K562 (cell line): ENCODE data around the gene WASF2. TPM values are rescaled to one million over a fixed set of nuclear protein-coding genes. Genes with fewer than 3 reads are reported as not detected.

Experiments
- CC2D1A ChIP-seq: fragments of 450-650 bp; IDR thresholded peaks from 2 replicates; pipeline ENCODE4 v1.6.1; 2017; ENCODE audit warnings: mild to moderate bottlenecking
- COPS2 ChIP-seq: fragments of 450-650 bp; conservative IDR thresholded peaks from 2 replicates; pipeline ENCODE4 v1.6.1; 2016; ENCODE audit warnings: mild to moderate bottlenecking, moderate library complexity
- DDX20 ChIP-seq: fragments of 450-650 bp; IDR thresholded peaks from 2 replicates; pipeline ENCODE4 v1.6.1; 2016; ENCODE audit warnings: missing genetic modification characterization, low read depth, mild to moderate bottlenecking, missing compliant biosample characterization, moderate library complexity
- EP300 ChIP-seq: IDR thresholded peaks from 2 replicates; pipeline ENCODE4 v1.6.1; 2012; ENCODE audit warnings: low read length, improper control_type of control experiment
- FIP1L1 ChIP-seq: fragments of 200-400 bp; formaldehyde crosslinking; IDR thresholded peaks from 2 replicates; pipeline ENCODE4 v1.6.1; 2018; ENCODE audit warnings: mild to moderate bottlenecking, low read depth, low read length; ENCODE audit not compliant: poor library complexity, severe bottlenecking
- HNRNPUL1 ChIP-seq: fragments of 200-400 bp; formaldehyde crosslinking; IDR thresholded peaks from 2 replicates; pipeline ENCODE4 v1.6.1; 2017; ENCODE audit warnings: low read length
- NBN ChIP-seq: fragments of 450-650 bp; IDR thresholded peaks from 2 replicates; pipeline ENCODE4 v1.6.1; 2016; ENCODE audit warnings: low read depth, mild to moderate bottlenecking
- NR2C2 ChIP-seq, 2 experiments: fragments of 200-800 bp in 1 of 2; sonication (Bioruptor generic) in 1 of 2; sonication (generic) in 1 of 2; formaldehyde crosslinking in 1 of 2; IDR thresholded peaks; 2 replicates each; pipeline versions ENCODE4 v1.6.1 to v1.8.0; 2016 to 2022; ENCODE audit warnings: mild to moderate bottlenecking in 1 of 2, missing compliant biosample characterization in 1 of 2, missing genetic modification characterization in 1 of 2, missing genetic modification reagents in 1 of 2
- NR2F6 ChIP-seq: fragments of 450-650 bp; formaldehyde crosslinking; IDR thresholded peaks from 2 replicates; pipeline ENCODE4 v1.4.0; 2020; ENCODE audit warnings: mild to moderate bottlenecking
- POLR2G ChIP-seq: fragments of 200-400 bp; formaldehyde crosslinking; IDR thresholded peaks from 2 replicates; pipeline ENCODE4 v1.6.1; 2017; ENCODE audit warnings: low read depth, mild to moderate bottlenecking, antibody characterized with exemption, low read length, moderate library complexity
- SMAD2 ChIP-seq: fragments of 150-350 bp; IDR thresholded peaks from 2 replicates; pipeline ENCODE4 v1.6.1; 2014; ENCODE audit warnings: low read depth, mild to moderate bottlenecking, low read length
- SMARCB1 ChIP-seq: IDR thresholded peaks from 2 replicates; pipeline ENCODE4 v1.6.1; 2011; ENCODE audit warnings: improper control_type of control experiment, low read depth; ENCODE audit not compliant: insufficient read length
- SP2 ChIP-seq: IDR thresholded peaks from 2 replicates; pipeline ENCODE4 v1.6.1; 2011; ENCODE audit warnings: mild to moderate bottlenecking, low read depth, low read length, moderate library complexity; ENCODE audit not compliant: poor library complexity, severe bottlenecking; ENCODE audit errors: extremely low read depth
- STAT5B ChIP-seq: fragments of 250-450 bp; sonication (Bioruptor Pico); IDR thresholded peaks from 2 replicates; pipeline ENCODE4 v1.8.0; 2021; ENCODE audit warnings: mild to moderate bottlenecking, inconsistent platforms
- ZBED1 ChIP-seq: IDR thresholded peaks from 2 replicates; pipeline ENCODE4 v1.6.1; 2014
- ZNF3 ChIP-seq: fragments of 250-450 bp; sonication (Bioruptor Pico); IDR thresholded peaks from 2 replicates; pipeline ENCODE4 v1.5.0; 2021; ENCODE audit warnings: mild to moderate bottlenecking, moderate library complexity
- ZNF347 ChIP-seq: fragments of 450-650 bp; formaldehyde crosslinking; IDR thresholded peaks from 2 replicates; pipeline ENCODE4 v1.4.0; 2020; ENCODE audit warnings: low read depth, mild to moderate bottlenecking, moderate library complexity
- ZNF695 ChIP-seq: fragments of 450-650 bp; formaldehyde crosslinking; IDR thresholded peaks from 2 replicates; pipeline ENCODE4 v1.4.0; 2020; ENCODE audit warnings: mild to moderate bottlenecking, moderate library complexity
- ZNF76 ChIP-seq: fragments of 250-450 bp; sonication (Bioruptor Pico); IDR thresholded peaks from 2 replicates; pipeline ENCODE4 v1.4.0; 2020; ENCODE audit warnings: mild to moderate bottlenecking, moderate library complexity, borderline replicate concordance
- ZSCAN32 ChIP-seq: fragments of 450-650 bp; formaldehyde crosslinking; IDR thresholded peaks from 2 replicates; pipeline ENCODE4 v1.4.0; 2020; ENCODE audit warnings: mild to moderate bottlenecking, moderate library complexity
- polyA plus RNA-seq, 8 experiments: library from polyadenylated mRNA; depleted of rRNA in 4 of 8; stranded (reverse) in 5 of 8; unstranded in 3 of 8; fragments of >200 nt; fragmentation: Nextera tagmentation in 2 of 8; fragmentation: Illumina TruSeq in 1 of 8; extraction: Ambion mirVana in 2 of 8; extraction: Trizol in 1 of 8; gene quantifications; 2 replicates each; pipeline versions ENCODE4 v1.2.1 to v1.2.3, GENCODE V29; 2011 to 2014; ENCODE audit warnings: inconsistent platforms in 1 of 8, missing spikeins in 1 of 8
- total RNA-seq, 7 experiments: library from RNA; depleted of rRNA in 6 of 7; stranded (reverse); fragments of >200 nt in 6 of 7; fragmentation: Illumina TruSeq in 2 of 7; extraction: Trizol in 2 of 7; gene quantifications; 2 replicates each; pipeline versions ENCODE4 v1.2.1 to v1.2.3, GENCODE V29; 2011 to 2021; ENCODE audit warnings: low replicate concordance in 1 of 7
- TF ChIP-seq, protein P1 (sequence below): fragments of 150-350 bp; IDR thresholded peaks from 2 replicates; pipeline ENCODE4 v1.6.1; 2014; ENCODE audit warnings: low read depth, mild to moderate bottlenecking, low read length, borderline replicate concordance
- TF ChIP-seq, protein P2 (sequence below): sonication (generic); formaldehyde crosslinking; IDR thresholded peaks from 2 replicates; pipeline ENCODE4 v1.8.0; 2022; ENCODE audit warnings: mild to moderate bottlenecking, missing genetic modification reagents, borderline replicate concordance
- TF ChIP-seq, protein P3 (sequence below): fragments of 450-650 bp; formaldehyde crosslinking; IDR thresholded peaks from 2 replicates; pipeline ENCODE4 v1.4.0; 2020; ENCODE audit warnings: mild to moderate bottlenecking

WASF2 gene
- total and polyA plus RNA-seq, 9 of the 15 experiments (the other 6 are each of a cell fraction or from before 2014, with no cell fraction given): 8.2 to 163 (median 31.2) TPM

DNA sequence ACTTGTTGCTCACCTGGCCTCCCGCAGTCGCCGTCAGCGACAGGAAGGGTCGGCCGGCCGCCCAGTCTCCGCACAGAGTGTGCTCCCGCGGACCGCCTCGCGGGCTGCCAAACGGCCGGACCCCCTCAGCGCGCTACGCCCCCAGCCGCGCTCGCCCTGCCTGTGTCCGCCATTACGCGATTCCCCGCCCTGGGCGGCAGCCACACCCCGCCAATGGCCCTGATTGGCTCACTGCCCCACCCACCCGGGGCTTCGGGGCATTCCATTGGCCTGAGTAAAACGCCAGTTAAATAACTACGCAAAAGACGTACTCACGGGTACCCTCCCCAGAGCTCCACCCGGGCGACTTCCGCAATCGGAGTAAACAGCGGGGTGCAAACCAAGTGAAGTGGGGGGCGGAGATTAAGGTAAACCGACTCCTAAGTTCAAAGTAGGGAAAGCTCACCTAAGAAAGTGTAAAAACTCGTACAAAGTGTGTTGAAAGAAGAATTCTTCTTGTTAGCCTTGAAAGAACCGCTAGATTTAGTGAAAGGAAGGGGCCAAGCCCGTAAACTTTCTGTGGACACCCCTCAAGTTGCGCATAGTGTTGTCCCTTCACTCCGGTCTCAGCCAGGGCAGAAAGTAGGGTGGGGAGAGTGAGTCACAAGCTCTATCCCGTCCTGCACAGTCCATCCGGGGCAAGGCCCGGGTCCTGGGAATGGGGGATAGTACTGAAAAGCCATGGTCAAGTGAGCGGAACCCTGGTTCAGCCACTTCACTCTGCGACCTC lies at the start of gene WASF2 (continued):
- TF ChIP-seq, protein P1, sequence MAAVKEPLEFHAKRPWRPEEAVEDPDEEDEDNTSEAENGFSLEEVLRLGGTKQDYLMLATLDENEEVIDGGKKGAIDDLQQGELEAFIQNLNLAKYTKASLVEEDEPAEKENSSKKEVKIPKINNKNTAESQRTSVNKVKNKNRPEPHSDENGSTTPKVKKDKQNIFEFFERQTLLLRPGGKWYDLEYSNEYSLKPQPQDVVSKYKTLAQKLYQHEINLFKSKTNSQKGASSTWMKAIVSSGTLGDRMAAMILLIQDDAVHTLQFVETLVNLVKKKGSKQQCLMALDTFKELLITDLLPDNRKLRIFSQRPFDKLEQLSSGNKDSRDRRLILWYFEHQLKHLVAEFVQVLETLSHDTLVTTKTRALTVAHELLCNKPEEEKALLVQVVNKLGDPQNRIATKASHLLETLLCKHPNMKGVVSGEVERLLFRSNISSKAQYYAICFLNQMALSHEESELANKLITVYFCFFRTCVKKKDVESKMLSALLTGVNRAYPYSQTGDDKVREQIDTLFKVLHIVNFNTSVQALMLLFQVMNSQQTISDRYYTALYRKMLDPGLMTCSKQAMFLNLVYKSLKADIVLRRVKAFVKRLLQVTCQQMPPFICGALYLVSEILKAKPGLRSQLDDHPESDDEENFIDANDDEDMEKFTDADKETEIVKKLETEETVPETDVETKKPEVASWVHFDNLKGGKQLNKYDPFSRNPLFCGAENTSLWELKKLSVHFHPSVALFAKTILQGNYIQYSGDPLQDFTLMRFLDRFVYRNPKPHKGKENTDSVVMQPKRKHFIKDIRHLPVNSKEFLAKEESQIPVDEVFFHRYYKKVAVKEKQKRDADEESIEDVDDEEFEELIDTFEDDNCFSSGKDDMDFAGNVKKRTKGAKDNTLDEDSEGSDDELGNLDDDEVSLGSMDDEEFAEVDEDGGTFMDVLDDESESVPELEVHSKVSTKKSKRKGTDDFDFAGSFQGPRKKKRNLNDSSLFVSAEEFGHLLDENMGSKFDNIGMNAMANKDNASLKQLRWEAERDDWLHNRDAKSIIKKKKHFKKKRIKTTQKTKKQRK: no peak
- TF ChIP-seq, protein P2, sequence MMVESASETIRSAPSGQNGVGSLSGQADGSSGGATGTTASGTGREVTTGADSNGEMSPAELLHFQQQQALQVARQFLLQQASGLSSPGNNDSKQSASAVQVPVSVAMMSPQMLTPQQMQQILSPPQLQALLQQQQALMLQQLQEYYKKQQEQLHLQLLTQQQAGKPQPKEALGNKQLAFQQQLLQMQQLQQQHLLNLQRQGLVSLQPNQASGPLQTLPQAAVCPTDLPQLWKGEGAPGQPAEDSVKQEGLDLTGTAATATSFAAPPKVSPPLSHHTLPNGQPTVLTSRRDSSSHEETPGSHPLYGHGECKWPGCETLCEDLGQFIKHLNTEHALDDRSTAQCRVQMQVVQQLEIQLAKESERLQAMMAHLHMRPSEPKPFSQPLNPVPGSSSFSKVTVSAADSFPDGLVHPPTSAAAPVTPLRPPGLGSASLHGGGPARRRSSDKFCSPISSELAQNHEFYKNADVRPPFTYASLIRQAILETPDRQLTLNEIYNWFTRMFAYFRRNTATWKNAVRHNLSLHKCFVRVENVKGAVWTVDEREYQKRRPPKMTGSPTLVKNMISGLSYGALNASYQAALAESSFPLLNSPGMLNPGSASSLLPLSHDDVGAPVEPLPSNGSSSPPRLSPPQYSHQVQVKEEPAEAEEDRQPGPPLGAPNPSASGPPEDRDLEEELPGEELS (CRISPR knock-in tag): no peak
- no peak for TF ChIP-seq STAT5B
- 0 out of 2 replicates have a peak, but pooled peaks have one; percentile 29 for TF ChIP-seq DDX20 (tag)
- TF ChIP-seq ZNF695 (CRISPR knock-in tag): no peak
- no peak for TF ChIP-seq ZBED1
- peak; percentile 5 for TF ChIP-seq EP300
- TF ChIP-seq ZNF347 (CRISPR knock-in tag): no peak
- TF ChIP-seq CC2D1A: peak; percentile 93
- TF ChIP-seq ZSCAN32 (CRISPR knock-in tag): no peak
- TF ChIP-seq NBN: peak; percentile 78
- peak; percentile 98 for TF ChIP-seq POLR2G
- TF ChIP-seq SMARCB1: no peak
- peak; percentile 49; the same call in 1 of the 2 replicates for TF ChIP-seq NR2C2 (CRISPR knock-in tag; IDR thresholded peaks at IDR 0.05)
- peak; percentile 85 for TF ChIP-seq NR2C2 (tag; IDR thresholded peaks at IDR 0.05)
- TF ChIP-seq HNRNPUL1: no peak
- no peak for TF ChIP-seq ZNF76 (CRISPR knock-in tag)
- no peak for TF ChIP-seq SMAD2
- peak; percentile 91 for TF ChIP-seq SP2
- TF ChIP-seq, protein P3, sequence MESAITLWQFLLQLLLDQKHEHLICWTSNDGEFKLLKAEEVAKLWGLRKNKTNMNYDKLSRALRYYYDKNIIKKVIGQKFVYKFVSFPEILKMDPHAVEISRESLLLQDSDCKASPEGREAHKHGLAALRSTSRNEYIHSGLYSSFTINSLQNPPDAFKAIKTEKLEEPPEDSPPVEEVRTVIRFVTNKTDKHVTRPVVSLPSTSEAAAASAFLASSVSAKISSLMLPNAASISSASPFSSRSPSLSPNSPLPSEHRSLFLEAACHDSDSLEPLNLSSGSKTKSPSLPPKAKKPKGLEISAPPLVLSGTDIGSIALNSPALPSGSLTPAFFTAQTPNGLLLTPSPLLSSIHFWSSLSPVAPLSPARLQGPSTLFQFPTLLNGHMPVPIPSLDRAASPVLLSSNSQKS: no peak
- TF ChIP-seq NR2F6 (CRISPR knock-in tag): no peak
- peak; percentile 73 for TF ChIP-seq FIP1L1
- TF ChIP-seq ZNF3: no peak
- TF ChIP-seq COPS2: no peak
